GM21423 (cell line): ENCODE measurements around the gene SDE2.

ENCODE experiments used
- ATAC-seq: cut with Tn5 transposase; IDR thresholded peaks from one replicate; pipeline ENCODE4 v1.9.1; 2021; ENCODE audit warnings: mild to moderate bottlenecking, moderate library complexity; ENCODE audit not compliant: unreplicated experiment

The SDE2 gene

GRCh38 chr1:225999227-225999911 lies at the start of gene SDE2:
Gene SDE2, minus strand, starts transcription at chr1:225999343. Its CDS starts 31 bp downstream, at chr1:225999312.
- ATAC-seq: peak; percentile 75

DNA sequence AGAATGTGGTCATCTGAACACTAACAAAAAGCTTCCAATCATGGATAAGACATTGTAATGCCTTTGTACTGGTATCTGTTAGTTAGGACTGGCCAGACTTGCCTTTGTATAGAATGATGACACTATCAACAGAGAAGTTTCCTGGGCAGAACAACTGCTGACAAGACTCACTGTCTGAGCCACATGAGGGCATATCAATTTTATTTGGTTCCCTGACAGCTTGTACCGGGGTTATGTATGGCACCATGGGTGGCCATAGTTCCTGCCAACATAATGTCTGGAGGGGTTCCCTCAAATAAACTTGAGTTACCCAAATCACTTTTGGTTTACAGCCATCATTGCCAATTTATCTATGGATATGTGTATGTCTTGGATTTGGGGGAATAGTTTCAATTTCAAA lies 49.7 kb upstream of the SDE2 start:
- no peak for ATAC-seq

- ATAC-seq: no peak
Measured at GRCh38 chr1:226047495-226047894, 48.4 kb upstream of the SDE2 start.

DNA sequence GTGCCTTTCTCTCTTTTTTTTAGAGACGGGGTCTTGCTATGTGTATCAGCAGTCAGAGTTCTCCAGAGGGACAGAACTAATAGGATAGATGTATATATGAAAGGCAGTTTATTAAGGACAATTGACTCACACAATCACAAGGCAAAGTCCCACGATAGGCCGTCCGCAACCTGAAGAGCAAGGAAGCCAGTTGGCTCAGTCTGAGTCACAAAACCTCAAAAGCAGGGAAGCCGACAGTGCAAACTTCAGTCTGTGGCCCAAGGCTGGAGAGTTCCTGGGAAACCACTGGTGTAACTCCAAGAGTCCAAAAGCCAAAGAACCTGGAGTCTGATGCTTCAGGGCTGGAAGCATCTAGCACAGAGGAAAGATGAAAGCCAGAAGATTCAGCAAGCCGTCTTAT lies 47.1 kb upstream of the SDE2 start:
- no peak for ATAC-seq

- ATAC-seq: no peak
Measured at GRCh38 chr1:226044514-226045101, 45.5 kb upstream of the SDE2 start.

GRCh38 chr1:226041419-226041818 lies 42.3 kb upstream of the SDE2 start:
- no peak for ATAC-seq

GRCh38 chr1:226038661-226039060 lies 39.5 kb upstream of the SDE2 start:
- ATAC-seq: no peak

- no peak for ATAC-seq
Measured at GRCh38 chr1:226035915-226036314, 36.8 kb upstream of the SDE2 start.

DNA sequence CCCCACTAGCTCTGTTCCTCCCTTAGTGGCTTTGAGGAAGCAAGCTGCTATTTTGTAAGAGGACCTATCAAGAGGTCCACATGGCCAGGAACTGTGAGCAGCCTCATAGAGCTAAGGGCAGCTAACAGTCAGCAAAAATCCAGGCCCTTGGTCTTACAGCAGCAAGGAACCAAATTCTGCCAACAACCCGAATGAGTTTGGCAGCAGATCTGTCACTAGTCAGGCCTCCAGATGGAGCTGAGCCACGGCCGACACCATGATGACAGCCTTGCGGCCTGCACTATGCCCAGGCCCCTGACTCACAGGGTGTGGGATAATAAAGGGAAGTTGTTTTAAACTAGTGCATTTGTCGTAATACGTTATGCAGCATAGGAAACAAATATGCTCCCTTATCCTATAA lies 35.3 kb upstream of the SDE2 start:
- ATAC-seq: no peak

GRCh38 chr1:226033991-226034390 lies 34.8 kb upstream of the SDE2 start:
- ATAC-seq: no peak

- ATAC-seq: no peak
Measured at GRCh38 chr1:226033582-226033981, 34.4 kb upstream of the SDE2 start.

- ATAC-seq: no peak
Measured at GRCh38 chr1:226029568-226030225, 30.6 kb upstream of the SDE2 start.

DNA sequence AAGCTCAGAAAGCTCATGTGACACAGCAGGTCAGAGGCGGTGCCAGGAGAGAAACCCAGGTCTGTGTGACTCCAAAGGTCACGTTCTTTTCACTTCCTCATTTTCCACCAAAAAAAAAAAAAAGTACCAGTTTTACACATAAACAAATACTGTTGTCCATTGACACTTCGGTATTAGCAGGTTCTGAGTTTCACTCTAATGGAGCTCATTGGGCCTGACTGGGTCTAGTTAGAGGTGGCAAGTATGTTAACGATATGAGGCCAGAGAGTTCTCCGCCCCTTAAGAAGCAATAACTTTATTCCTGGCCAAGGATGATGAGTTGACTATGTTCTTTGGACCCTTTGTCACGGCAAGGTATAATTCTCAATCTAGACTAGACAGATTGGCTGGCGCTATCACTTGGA lies 30.0 kb upstream of the SDE2 start:
- ATAC-seq: peak; percentile 78

DNA sequence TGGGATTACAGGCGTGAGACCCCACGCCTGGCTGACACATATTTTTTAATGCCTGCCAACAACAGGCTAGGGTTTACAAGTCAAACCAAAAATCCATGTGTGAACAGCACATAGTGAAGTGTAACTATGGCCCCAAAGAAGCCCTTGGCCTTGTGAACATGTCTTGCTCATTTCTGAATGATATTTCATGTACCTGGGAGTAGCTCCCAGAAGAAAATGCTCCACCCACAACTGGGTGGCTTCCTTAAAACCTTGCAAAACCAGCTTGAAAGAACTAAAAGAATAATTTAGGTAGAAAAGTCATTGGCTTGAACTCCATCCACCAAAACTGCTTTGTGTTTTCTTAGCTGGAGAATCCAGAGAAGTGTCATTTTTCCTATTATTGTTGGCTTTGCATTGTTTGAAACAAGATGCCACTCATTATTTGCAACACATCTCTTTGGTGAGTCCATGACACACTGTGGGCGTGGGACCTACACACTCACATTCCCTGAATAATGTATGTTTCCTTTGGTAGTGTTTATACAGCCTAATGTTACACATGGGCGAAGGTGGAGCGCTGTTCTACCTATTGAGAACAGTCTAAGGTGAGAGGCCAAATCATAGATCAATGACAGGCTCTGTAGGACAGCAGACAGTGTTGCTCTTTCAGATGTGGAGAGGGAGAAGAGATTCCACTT lies 28.5 kb upstream of the SDE2 start:
- ATAC-seq: no peak

- ATAC-seq: no peak
Measured at GRCh38 chr1:226026833-226027232, 27.7 kb upstream of the SDE2 start.

DNA sequence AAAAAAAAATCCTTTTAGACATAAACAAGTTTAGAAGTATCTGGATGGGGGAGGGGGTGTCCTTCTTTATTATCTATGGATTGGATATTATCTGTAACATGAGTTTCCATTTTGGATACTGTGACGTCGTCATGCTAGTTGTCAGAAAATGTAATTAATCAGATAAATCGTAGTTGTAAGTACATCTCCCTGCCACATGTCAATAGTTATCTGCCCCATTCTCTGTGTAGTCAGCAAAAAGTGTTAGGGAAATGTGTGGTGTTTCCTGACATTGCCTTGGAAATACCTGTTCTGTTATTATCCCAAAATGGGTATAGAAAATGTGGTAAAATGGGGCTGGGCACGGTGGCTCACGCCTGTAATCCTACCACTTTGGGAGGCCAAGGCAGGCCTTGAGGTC lies 24.6 kb upstream of the SDE2 start:
- ATAC-seq: no peak

GRCh38 chr1:226021801-226022200 lies 22.7 kb upstream of the SDE2 start:
- ATAC-seq: no peak

DNA sequence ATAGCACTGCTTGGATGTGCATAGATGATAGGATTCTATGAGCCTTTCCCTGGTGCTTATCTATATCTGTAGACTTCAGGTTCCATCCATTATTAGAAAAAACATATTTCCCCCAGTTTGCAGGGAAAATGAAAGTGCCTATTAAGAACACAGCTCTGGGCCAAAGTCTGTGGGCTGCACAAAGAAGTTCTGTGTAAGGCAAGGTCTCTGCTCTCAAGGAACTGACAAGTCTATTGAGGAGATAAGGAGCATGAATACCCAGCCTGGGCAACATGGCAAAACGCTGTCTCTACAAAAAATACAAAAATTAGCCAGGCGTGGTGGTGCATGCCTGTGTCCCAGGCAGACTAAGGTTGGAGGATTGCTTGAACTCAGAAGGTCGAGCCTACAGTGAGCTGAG lies 22.3 kb upstream of the SDE2 start:
- ATAC-seq: no peak

DNA sequence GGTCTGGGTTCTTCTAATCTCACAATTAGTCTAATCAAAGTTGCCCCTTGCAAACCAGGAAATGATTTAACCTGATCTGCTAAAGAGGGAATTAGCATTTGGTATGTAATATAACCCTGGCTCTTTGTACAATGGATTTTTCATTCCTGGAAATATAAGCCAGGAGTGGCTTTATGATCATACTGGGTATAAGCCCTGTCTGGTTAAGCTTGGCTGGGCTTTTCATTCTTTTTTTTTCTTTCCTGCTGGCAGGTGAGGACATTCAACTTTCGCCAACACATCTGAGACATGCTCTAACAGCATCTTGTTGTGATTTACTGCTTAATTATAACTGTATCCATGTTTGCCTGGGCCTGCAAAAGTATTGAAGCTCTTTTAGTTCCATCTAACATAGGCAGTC lies 20.4 kb upstream of the SDE2 start:
- ATAC-seq: no peak

- ATAC-seq: no peak
Measured at GRCh38 chr1:226017070-226017469, 17.9 kb upstream of the SDE2 start.

DNA sequence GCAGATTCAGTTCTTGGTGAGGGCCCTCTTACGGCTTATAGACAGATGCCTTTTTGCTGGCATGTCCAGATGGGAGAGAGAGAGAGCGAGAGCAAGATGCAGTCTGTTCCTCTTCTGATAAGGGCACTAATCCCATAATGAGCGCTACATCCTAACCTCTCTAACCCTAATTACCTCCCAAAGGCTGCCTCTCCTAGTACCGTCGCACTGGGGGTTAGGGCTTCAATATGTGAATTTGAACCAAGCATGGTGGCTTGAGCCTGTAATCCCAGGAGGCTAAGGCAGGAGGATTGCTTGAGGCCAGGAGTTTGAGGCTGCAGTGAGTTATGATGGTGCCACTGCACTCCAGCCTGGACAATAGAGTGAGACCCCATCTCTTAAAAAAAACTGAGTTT lies 10.5 kb upstream of the SDE2 start:
- ATAC-seq: no peak
